GM18858 (cell line): Measurements from ENCODE around the gene DAGLA.

Experiments
- ATAC-seq: cut with Tn5 transposase; IDR thresholded peaks from one replicate; pipeline ENCODE4 v1.9.1; 2021; ENCODE audit not compliant: unreplicated experiment

DAGLA gene

DNA sequence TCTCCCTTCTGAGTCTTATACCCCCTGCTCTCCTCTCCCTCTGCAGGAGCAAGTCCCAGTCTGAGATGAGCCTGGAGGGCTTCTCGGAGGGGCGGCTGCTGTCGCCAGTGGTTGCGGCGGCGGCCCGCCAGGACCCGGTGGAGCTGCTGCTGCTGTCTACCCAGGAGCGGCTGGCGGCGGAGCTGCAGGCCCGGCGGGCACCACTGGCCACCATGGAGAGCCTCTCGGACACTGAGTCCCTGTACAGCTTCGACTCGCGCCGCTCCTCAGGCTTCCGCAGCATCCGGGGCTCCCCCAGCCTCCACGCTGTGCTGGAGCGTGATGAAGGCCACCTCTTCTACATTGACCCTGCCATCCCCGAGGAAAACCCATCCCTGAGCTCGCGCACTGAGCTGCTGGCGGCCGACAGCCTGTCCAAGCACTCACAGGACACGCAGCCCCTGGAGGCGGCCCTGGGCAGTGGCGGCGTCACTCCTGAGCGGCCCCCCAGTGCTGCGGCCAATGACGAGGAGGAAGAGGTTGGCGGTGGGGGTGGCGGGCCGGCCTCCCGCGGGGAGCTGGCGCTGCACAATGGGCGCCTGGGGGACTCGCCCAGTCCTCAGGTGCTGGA is 63.4 kb downstream of the DAGLA start:
- no peak for ATAC-seq

DNA sequence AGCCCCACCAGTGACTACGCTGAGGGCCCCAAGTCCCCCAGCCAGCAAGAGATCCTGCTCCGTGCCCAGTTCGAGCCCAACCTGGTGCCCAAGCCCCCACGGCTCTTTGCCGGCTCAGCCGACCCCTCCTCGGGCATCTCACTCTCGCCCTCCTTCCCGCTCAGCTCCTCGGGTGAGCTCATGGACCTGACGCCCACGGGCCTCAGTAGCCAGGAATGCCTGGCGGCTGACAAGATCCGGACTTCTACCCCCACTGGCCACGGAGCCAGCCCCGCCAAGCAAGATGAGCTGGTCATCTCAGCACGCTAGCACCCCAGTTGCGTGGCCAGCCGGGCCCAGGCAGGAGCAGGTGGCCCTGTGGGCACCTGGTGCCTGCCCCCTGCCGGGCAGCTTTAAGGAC is 64.0 kb downstream of the DAGLA start:
- no peak for ATAC-seq

DNA sequence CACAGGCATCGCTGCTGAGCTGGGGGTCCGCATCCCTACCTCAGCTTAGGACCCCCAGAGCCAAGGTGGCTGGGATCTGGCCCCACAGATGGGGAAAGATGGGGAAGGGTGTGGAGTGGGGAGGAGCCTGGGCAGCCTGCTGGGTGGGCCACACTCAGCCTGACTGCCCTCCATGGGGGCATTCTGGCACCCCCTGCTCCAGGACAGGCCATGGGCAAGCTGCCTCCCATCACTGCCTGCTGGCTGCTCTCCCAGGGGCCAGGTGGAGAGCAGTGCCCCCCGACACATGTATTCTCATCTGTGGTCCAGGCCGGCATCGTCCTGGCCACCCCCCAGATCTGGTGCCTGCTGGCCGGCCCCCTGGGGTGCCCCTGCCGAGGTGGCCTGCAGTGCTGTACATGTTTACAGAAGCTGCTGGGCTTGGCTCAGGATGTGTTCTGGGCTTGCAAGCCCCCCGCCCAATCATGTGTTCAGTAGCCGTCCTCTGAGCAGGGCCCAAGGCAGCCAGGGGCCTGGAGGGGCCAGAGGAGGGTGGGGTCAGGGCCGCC is 64.5 kb downstream of the DAGLA start:
- ATAC-seq: no peak

DNA sequence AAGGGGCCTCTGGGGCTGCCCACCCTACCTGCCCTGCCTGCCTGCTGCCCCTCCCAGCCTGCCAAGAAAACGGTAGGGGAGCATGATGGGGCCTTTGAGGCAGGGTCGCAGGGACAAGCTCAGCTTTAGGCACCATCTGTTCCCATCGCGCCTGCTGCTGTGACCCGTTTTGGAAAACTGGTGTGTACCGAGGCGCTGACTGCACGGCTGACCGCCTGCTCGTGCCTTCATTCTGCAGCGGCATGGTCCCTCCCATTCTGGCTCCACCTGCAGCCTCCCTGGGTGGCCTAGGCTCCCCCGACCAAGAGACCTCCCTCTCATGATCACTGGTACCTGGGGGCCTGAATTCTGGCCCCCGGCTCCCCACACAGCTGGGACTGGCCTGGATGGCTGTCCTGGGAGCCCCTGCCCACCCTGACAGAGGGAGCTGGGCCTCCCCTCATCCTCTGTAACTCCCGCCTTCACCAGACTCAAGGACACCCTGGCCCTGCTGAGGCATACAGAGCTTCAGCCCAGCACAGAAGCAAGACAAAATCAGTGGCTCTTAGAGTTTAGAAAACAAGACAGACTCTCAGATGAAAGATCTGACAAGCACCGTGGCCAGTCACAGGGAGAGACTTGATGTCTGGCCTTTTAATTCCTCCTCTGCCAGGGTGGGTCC is 65.7 kb downstream of the DAGLA start:
- no peak for ATAC-seq

DNA sequence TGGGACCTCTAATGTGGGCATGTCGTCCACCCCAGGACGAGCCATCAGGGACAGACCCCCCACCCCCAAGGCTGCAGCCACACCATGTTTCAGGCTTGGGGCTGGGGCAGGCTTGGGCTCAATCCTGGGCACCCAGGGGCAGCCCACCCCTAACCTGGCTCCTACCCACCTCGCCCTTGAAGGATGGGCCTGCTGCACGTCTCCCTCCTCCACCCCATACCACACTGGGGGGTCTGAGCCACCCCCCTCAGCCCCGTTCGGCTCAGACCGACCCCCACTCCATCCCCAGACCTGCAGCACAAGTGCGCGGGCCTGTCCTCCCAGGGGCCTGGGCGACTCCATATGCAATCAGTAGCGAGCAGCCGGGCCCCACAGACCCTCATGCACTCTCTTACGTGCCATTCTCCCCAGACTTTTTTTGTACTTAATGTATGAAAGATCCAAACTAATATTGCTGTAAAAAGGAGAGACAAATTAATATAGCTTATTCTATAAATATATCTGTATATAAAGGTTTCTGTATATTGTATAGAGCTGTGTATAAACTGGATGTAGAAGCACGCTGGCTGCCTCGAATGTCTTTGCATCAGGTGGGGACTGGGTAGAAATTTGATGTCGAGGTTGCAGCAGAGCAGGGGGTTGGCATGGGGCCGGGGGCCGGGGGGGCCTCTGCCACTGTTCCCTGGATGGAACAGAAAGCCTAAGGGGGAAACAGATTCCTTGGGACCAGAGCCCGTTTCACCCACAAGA is 66.4 kb downstream of the DAGLA start:
- no peak for ATAC-seq

DNA sequence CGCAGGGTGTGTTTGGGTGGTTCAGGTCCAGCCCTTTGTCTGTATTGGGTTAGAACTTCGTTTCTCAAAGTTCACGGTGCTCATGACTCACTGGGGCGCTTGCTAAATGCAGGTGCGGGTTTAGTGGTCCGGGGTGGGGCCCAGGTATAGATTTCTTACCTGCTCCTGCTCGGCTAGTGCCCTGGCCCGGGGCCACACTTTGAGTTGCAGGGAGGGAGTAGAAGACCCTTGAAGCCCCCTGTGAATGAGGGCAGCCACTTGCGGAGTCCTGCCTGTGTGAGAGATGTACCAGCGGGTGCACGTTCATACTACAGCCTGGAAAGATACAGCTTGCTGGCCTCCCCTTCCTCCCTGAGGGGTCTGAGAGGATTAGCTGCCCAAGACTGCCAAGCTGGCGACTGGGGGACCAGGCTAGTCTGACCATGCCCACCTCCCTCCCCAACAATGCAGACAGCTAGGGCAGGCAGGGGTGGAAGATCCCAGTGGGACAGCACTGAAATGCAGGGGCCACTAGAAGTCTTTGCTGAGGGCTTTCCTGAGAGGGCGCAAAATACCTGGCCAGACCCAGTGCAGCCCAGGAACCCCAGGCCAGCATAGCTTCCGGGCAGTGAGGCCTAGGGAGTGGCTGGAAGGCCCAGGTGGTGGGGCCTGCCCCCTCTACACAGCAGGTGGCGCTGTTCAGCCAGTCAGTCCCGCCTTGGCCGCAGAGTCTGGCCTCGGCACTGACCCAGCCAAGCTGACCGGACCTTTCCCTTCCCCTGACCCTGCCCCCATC is 67.2 kb downstream of the DAGLA start:
- ATAC-seq: no peak

DNA sequence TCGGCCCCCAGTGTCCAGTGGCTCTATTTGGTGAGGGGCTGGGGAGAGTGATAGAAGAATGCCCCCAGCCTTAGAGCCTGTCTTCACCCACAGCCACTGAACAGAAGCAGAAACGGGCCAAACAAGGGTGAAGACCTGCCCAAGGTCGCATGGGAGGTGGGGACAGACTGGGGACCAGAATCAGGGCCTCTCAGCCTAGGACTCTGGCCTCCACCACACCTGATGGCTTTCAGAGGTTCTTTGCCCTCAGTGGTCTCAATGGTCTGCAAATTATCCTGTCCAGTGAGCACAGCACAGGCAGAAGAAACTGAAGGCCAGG is 67.7 kb downstream of the DAGLA start:
- no peak for ATAC-seq

DNA sequence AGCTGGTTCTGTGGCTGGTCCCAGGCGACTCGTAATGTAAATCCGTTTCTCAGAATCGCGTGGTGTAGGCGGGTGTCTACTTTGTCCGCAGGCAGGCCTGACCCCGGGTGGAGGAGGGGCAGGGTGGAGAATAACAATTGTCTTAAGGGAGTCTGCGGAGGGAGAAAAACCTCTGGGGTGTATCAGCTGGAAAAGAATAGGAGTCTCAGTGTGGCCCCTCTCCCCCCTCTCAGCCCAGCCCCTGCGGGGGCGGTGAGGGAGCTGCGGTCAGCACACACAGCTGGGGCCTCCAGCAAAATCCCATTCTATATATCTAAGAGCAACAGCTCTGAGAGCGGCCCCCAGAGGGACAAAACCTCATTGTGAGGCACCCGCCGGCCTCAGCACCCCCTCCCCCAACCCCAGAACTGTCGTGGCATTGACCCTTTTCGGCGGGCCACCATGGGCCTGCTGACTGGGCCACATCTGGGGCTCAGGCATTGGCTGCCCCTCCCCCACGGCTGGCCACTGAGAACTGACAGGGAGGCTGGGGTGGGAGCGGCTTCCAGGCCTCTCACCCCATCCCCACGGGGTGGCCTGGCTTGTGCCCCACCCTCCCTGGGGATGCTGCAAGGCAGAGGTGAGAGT is 69.5 kb downstream of the DAGLA start:
- ATAC-seq: no peak

DNA sequence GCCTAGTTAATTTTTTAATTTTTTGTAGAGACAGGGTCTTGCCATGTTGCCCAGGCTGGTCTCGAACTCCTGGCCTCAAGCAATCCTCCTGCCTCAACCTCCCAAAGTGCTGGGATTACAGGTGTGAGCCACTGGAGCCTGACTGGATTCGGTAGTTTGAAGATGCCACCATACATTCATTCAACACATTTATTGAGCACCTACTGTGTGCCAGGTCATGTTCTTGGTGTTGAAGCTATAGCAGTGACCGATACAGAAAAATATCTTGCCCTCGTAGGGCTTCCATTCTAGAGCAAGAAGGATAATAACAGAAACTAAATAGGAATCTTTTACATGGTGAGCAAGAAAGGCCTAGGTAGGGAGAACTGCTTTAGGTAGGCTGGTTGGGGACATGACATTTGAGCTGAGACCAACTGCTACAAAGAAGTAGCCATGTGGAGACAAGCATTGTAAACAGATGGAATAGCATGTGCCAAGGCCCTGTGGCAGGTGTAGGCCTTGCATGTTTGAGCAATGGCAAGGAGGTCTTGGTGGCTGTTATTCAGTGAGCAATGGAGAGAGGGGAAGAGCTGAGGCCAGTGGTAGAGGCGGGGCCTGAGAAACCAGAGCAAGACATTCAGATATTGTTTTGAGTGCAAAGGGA is 70.6 kb downstream of the DAGLA start:
- ATAC-seq: no peak

DNA sequence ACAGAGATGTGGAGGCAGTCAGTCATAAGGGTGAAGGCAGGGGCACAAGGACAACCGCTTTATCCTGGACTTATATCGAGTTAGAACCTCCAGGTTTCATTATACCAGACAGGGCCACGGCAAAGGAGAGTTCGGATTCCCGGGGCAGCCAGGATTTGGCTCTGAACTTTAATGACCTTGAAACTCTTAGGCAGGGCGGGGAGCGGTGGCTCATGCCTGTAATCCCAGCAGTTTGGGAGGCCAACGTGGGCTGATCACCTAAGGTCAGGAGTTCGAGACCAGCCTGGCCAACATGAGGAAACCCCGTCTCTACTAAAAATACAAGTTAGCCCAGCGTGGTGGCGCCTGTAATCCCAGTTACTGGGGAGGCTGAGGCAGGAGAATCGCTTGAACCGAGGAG is 71.2 kb downstream of the DAGLA start:
- no peak for ATAC-seq

DNA sequence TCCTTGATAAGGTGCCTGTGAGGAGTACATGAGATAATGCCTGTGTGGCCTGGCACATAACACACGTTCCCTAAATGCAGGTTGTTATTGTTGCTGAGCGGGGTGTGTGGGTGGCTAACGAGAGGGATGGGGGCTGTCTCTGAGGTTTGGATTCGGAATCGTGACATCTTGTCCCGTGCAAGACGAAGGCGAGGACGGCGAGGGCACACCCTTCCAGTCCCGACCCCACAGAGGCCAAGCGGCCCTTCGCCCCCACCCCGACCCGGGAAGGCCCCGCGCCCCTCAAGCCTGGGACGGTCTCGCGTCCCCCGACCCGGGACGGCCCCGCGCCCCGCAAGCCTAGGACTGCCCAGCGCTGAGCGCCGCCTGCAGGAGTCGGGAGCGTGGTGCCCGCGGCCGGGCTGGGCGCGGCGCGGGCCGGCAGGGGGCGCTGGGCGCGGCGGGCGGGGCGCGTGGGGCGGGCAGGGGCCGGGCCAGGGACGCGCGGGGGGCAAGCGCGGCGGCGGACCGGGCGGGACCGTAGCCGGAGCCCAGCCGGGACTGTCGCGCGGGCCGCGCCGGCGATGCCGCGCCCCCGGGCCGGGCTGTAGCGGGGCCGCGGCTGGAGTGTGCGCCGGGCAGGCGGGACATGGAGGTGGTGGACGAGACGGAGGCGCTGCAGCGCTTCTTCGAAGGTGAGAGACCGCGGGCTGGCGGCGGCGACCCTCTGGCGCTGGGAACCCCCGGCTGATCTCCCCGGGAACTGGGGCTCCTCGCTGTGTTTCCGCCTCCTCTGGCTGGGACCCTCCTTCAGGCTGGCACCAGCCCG is 72.1 kb downstream of the DAGLA start, which contains the start of gene MYRF:
Gene MYRF, plus strand, starts transcription at position 520 of the 808 bp plus-strand sequence. Its CDS starts 109 bp downstream, at position 629.
- ATAC-seq: no peak

DNA sequence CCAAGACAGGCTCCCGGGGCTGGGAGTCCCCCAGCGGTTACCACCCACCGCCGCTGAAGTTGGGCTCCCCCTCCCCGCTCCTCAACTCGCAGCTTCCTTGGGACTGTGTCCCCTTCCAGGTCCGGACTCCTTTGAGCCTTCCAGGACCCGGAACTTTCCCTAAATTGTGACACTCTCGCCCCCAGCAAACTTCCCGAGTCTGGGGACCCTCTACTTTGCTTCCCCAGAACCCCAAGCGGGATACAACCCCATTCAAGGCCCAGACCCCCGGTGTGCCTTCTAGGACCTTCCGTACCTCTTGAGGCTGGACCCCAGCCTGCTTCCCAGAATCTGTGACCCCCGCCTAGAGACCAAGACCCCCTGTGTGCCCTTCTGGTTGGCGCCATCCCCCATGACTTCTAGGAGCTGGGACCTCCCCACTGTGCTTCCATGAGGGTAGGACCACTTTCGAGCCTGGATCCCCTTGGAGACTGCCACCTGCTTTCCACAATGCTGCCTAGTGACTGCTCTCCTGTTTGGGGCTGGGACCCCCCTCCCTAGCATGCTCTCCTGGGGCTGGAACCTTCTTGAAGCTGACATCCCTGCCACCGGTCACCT is 72.8 kb downstream of the DAGLA start:
- no peak for ATAC-seq

DNA sequence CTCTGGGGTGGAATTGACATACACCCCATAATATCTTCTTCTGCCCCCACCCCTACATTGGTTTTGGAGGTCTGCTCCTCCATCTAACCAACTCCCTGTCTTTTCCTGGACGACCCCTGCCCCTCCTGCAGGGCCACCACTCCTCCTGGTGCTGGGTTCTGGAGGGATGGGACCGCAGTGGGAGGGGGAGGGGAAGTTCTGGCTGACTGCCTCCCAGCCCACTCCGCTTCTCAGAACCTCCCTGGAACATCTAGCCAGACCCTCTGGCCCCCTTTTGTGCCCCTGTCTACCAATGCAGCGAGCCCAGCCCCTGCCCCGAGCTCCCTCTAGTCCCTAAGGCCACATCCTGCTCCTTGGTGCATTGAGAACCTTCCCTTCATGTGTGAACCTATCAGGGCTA is 73.5 kb downstream of the DAGLA start:
- ATAC-seq: no peak

DNA sequence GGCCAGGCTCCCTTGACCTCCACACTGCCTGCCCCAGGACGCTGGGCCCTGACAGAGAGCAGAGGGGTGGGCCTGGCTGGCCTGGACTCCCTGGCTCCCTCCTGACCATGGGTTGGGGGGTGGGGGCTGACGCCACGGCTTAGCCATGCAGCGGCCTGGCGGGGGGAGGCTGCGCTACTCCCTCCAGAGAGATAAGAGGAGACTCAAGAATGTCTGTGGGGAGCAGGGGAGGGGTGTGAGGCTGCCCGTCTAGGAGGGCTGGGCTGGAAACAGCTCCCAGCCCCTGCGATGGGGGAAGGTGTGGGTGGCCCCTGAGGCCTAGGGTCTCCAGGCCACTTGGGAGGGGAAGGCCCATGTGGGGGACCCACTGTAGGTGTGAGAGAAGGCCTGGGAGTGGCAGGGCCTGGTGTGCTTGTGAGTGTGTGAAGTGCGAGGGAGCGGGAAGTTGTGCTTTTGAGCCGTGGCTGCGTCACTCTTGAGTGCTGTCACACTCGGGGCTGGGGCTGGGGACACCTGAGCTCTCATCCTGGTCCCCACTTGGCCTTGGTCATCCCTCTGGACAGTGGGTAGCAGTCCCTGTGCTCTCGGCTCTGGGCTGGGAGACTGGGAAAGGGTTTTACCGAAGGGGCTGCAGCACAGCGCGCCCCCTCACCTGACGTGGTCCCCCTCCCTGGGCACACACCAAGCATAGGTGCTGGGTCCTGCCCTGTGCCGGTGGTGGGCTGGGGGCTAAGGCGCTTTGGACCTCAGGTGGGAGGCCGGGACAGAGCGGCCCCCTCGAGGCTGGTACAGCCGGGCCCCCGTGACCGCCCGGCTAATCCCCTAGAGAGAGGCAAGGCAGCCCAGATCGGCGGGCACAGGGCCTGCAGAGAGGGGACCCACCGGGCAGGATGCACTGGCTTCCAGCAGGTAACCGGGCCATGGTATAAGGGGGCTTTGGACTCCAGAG is 74.6 kb downstream of the DAGLA start:
- no peak for ATAC-seq

DNA sequence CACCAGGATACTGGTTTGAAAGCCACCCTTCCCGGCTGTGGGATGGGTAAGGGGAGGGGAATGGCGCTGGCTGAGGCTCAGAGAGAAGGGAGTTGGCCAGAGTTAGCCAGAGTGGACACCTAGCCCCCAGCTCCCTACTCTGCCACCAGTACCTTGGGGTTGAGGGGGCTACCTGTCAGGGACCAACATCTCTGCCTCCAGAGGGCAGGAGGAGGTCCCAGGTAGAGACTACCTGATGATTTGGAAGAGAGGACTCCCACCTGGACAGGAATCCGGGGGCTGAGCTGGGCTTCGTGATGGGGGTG is 75.9 kb downstream of the DAGLA start:
- no peak for ATAC-seq

DNA sequence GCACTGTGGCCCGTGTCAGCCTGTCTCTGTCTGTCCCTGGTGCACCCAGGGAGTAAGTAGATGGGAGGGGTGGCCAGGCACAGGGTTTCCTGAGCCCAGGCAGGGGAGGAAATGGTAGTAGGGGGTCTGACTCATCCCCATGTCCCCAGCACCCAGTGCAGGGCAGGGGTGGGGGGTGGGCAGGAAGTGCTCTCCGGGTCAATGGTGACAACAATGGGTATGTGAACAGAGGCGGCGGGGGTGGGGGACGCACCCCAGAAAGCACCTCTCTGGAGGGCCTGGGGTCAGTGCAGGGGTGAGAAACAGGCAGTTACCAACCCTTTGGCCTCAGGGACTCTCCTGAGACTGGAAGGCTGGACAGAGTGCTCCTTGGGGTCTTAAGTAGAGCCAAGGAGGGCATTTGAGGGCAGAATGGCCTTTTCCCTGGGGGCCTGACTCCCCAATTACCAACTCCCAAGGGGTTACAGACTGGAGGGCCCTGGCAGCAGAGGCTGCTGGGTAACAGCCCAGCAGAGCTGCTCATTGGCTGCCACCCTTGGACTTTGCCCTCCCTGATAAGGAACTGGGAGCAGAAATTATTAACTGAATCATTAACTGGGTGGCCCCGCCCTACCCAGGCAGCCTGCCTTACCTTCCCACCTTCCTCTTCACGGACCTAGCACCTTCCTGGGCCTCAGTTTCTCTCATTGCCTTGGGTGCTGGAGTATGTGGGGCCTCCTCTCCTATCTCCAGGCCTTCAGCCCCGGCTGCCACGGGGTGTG is 76.4 kb downstream of the DAGLA start:
- ATAC-seq: no peak

DNA sequence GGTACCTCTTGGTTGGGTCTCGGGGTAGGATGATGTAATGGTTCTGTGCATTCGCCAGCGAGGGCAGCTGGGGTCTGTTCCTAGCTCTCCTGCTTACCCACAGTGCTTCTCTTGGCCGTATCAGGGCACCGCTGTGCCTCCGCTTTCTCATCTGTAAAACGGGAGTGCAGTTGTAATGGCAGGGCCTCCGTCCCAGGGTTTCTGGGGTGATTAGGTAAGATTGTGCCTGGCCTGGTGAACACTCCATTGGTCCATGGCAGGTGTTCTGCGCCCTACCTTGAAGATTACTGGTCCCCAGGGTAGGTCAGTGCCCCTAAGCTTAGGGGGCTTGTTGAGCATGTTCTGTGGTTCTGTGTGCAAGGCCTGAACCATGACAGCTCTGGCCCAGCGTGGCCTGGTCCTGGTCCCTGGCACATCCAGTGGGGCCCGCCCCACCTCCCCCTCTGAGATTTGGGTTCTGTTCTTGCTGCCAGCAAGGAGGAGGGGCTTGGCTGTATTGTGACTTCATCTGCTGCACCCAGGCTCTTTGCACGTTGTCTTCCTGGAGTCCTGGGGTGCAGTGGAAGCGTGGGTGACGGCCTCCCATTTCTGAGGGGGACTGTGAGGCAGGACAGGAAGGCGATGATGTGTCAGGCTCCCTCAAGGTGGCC is 77.1 kb downstream of the DAGLA start:
- no peak for ATAC-seq
